NB4 (cell line): Measurements from ENCODE around the gene CBX5.

Experiments
- MYC ChIP-seq: IDR thresholded peaks from 2 replicates; pipeline ENCODE4 v1.6.1; 2011; ENCODE audit warnings: low read depth, low read length
- POLR2A ChIP-seq: IDR thresholded peaks from 2 replicates; pipeline ENCODE4 v1.6.1; 2011; ENCODE audit warnings: mild to moderate bottlenecking; ENCODE audit not compliant: insufficient read length; ENCODE audit errors: extremely low read depth
- TF ChIP-seq, protein P1 (sequence below): IDR thresholded peaks from one replicate; pipeline ENCODE4 v1.5.1; 2012; ENCODE audit warnings: low read depth, low read length
- TF ChIP-seq, protein P2 (sequence below): IDR thresholded peaks from 2 replicates; pipeline ENCODE4 v1.6.1; 2011; ENCODE audit warnings: low read depth, low read length

DNA sequence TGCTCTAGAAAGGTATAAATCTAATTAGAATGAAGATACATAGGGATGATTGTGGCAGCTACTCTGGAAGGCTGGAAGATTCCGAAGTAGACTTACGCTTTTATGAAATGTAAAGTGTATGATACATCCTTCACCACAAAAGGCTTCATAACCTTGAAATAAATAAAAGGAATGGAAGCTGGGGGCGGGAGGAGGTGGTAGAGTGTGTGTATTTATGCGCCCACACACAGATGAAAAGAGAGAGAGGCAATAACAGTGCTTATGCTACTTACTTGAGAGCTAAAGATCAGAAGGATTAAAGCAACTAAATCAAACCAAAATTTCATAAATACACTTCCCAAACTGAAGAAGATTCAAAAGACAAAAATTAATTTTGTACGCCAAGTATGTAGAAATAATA, 30.4 kb downstream of the CBX5 start:
- TF ChIP-seq, protein P1, sequence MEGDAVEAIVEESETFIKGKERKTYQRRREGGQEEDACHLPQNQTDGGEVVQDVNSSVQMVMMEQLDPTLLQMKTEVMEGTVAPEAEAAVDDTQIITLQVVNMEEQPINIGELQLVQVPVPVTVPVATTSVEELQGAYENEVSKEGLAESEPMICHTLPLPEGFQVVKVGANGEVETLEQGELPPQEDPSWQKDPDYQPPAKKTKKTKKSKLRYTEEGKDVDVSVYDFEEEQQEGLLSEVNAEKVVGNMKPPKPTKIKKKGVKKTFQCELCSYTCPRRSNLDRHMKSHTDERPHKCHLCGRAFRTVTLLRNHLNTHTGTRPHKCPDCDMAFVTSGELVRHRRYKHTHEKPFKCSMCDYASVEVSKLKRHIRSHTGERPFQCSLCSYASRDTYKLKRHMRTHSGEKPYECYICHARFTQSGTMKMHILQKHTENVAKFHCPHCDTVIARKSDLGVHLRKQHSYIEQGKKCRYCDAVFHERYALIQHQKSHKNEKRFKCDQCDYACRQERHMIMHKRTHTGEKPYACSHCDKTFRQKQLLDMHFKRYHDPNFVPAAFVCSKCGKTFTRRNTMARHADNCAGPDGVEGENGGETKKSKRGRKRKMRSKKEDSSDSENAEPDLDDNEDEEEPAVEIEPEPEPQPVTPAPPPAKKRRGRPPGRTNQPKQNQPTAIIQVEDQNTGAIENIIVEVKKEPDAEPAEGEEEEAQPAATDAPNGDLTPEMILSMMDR = no peak
- TF ChIP-seq POLR2A (no peak), MYC (no peak)
- TF ChIP-seq, protein P2, sequence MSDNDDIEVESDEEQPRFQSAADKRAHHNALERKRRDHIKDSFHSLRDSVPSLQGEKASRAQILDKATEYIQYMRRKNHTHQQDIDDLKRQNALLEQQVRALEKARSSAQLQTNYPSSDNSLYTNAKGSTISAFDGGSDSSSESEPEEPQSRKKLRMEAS = no peak
